GM21360 (cell line): ENCODE measurements around the gene TLK1.

Source experiments
- ATAC-seq: cut with Tn5 transposase; IDR thresholded peaks from one replicate; pipeline ENCODE4 v1.9.1; 2021; ENCODE audit warnings: mild to moderate bottlenecking, moderate library complexity; ENCODE audit not compliant: unreplicated experiment

TLK1 gene

GRCh38 chr2:170969872-170970496, 190.7 kb downstream of the TLK1 start:
- ATAC-seq: no peak

GRCh38 chr2:170969030-170969429, 191.7 kb downstream of the TLK1 start:
- no peak for ATAC-seq

- no peak for ATAC-seq
These were observed 192.3 kb downstream of the TLK1 start for GRCh38 chr2:170968205-170969003.

GRCh38 chr2:170967553-170967952, 193.1 kb downstream of the TLK1 start:
- ATAC-seq: no peak

GRCh38 chr2:170966648-170967396, 193.9 kb downstream of the TLK1 start:
- ATAC-seq: no peak

- no peak for ATAC-seq
These were observed 195.1 kb downstream of the TLK1 start for GRCh38 chr2:170965446-170966225.

GRCh38 chr2:170963386-170963785, 197.3 kb downstream of the TLK1 start:
- no peak for ATAC-seq

GRCh38 chr2:170953941-170954340, 206.8 kb downstream of the TLK1 start:
- no peak for ATAC-seq

GRCh38 chr2:170950221-170950761, 210.4 kb downstream of the TLK1 start:
- peak; percentile 79 for ATAC-seq

GRCh38 chr2:170949415-170949814, 211.3 kb downstream of the TLK1 start:
- no peak for ATAC-seq

GRCh38 chr2:170944545-170944944, 216.1 kb downstream of the TLK1 start:
- no peak for ATAC-seq

- no peak for ATAC-seq
These were observed 217.1 kb downstream of the TLK1 start for GRCh38 chr2:170943596-170943995.

- ATAC-seq: no peak
These were observed 217.7 kb downstream of the TLK1 start for GRCh38 chr2:170943041-170943440.

- no peak for ATAC-seq
These were observed 218.1 kb downstream of the TLK1 start for GRCh38 chr2:170942615-170943014.
